ENCODE data around the gene CHSY1. TPM values are rescaled to one million over a fixed set of nuclear protein-coding genes. Genes with fewer than 3 reads are reported as not detected.

The CHSY1 gene
- total RNA-seq, 2 experiments from 2014 or later, result 5.0 to 14.3 TPM

- Histone ChIP-seq H3K4me1 (ENCODE audit: insufficient read depth, low read length, poor library complexity, severe bottlenecking) (peaks cover 14% of the 10 kb centered on the region), H2AFZ (ENCODE audit: low read length) (peak overlapping the region; percentile 35; the same call in 1 of the 2 replicates), H3K27ac (ENCODE audit: low read depth, low read length, poor library complexity, severe bottlenecking) (no peak overlapping the region), H3K9me2 (ENCODE audit: insufficient read depth, low read length) (no peaks in the 10 kb centered on the region), H3K79me2 (ENCODE audit: insufficient read depth, low read depth, low read length) (peaks cover 17% of the 10 kb centered on the region; the same call in 1 of the 2 replicates), H4K20me1 (ENCODE audit: insufficient read depth, low read length) (no peaks in the 10 kb centered on the region; the same call in 1 of the 2 replicates), H3K4me3 (ENCODE audit: low read depth, low read length, poor library complexity, severe bottlenecking) (peak overlapping the region; percentile 98), H3K36me3 (ENCODE audit: insufficient read depth, low read length) (peaks cover 69% of the 10 kb centered on the region), H3K9me3 (ENCODE audit: low read length) (no peaks in the 10 kb centered on the region), H3K4me2 (ENCODE audit: low read length) (peak overlapping the region; percentile 62)
- intact Hi-C loops (cut with micrococcal nuclease; ENCODE audit: unreplicated experiment), result loop anchor here (2.0 kb wide), 1 partner anchor 15 kb away; no protein-coding TSS in a partner anchor
- ChIA-PET CTCF (ENCODE audit: unreplicated experiment) (no interaction called here), POLR2A (interaction anchor here (1.4 kb wide), 1 partner anchor 16 kb away, joined by 12 read pairs; the partner anchor contains the start of gene SNRPA1)
- no peak for DNase-seq (ENCODE audit: low spot score)
- no peak for TF ChIP-seq EZH2phosphoT487 (IDR thresholded peaks at IDR 0.05; ENCODE audit: borderline replicate concordance, low read depth, low read length)
- no peak for TF ChIP-seq CTCF (conservative IDR thresholded peaks at IDR 0.05; ENCODE audit: low read length)
- no TSS peak for BruUV-seq (replicated peaks)
Observed at GRCh38 chr15:101277943-101278564, 26.2 kb upstream of the CHSY1 start.

- BruUV-seq (replicated peaks), result no TSS peak
- Histone ChIP-seq H3K9me2 (ENCODE audit: insufficient read depth, low read length) (no peaks in the 10 kb centered on the region), H3K36me3 (ENCODE audit: insufficient read depth, low read length) (peaks cover 69% of the 10 kb centered on the region), H4K20me1 (ENCODE audit: insufficient read depth, low read length) (no peaks in the 10 kb centered on the region; the same call in 1 of the 2 replicates), H3K4me2 (ENCODE audit: low read length) (peak within 1 kb of the TSS; percentile 100), H3K27ac (ENCODE audit: low read depth, low read length, poor library complexity, severe bottlenecking) (peak within 1 kb of the TSS; percentile 38), H3K4me1 (ENCODE audit: insufficient read depth, low read length, poor library complexity, severe bottlenecking) (peaks cover 14% of the 10 kb centered on the region), H3K79me2 (ENCODE audit: insufficient read depth, low read depth, low read length) (peaks cover 17% of the 10 kb centered on the region; the same call in 1 of the 2 replicates), H2AFZ (ENCODE audit: low read length) (peak within 1 kb of the TSS; percentile 59), H3K9me3 (ENCODE audit: low read length) (no peaks in the 10 kb centered on the region), H3K4me3 (ENCODE audit: low read depth, low read length, poor library complexity, severe bottlenecking) (peak within 1 kb of the TSS; percentile 98)
- no peak for TF ChIP-seq CTCF (conservative IDR thresholded peaks at IDR 0.05; ENCODE audit: low read length)
- intact Hi-C loops (cut with micrococcal nuclease; ENCODE audit: unreplicated experiment), result loop anchor here (2.0 kb wide), 1 partner anchor 16 kb away; no protein-coding TSS in a partner anchor
- DNase-seq (ENCODE audit: low spot score), result peak; percentile 92
- CTCF ChIA-PET (ENCODE audit: unreplicated experiment), result no interaction called here
- POLR2A ChIA-PET, result interaction anchor here (1.0 to 1.4 kb wide), 2 partner anchors 16 to 17 kb away, joined by 5 to 12 read pairs; partner anchors contain the start of gene SNRPA1
Observed at GRCh38 chr15:101277038-101277822, 25.4 kb upstream of the CHSY1 start, which contains the start of gene SELENOS. TSS of gene SELENOS (minus strand) at chr15:101277485. CDS start at chr15:101277417, 68 bp downstream.
